Activated CD4-positive, alpha-beta T cell treated with anti-CD3 and anti-CD28 coated beads, Interleukin-2, amount 50 U/mL, for 4 hours (primary cell): ENCODE data around the gene DYNLRB1.

Experiments
- DNase-seq, 2 experiments: peaks; one replicate each; pipeline ENCODE4 v3.0.0-alpha.2; 2020

DYNLRB1 gene

GRCh38 chr20:34559311-34560140 lies 43.3 kb downstream of the DYNLRB1 start:
- no peak for DNase-seq

- DNase-seq: no peak
These were observed 43.9 kb downstream of the DYNLRB1 start for GRCh38 chr20:34560141-34560523.

GRCh38 chr20:34560614-34561013 lies 44.4 kb downstream of the DYNLRB1 start:
- no peak for DNase-seq

GRCh38 chr20:34561661-34562060 lies 45.4 kb downstream of the DYNLRB1 start:
- no peak for DNase-seq

GRCh38 chr20:34562641-34563040 lies 46.4 kb downstream of the DYNLRB1 start:
- no peak for DNase-seq

- no peak for DNase-seq
These were observed 48.6 kb downstream of the DYNLRB1 start for GRCh38 chr20:34564833-34565232.

GRCh38 chr20:34566978-34567891 lies 51.0 kb downstream of the DYNLRB1 start:
- no peak for DNase-seq

GRCh38 chr20:34567892-34568865 lies 52.0 kb downstream of the DYNLRB1 start:
- DNase-seq: no peak

- no peak for DNase-seq
These were observed 53.4 kb downstream of the DYNLRB1 start for GRCh38 chr20:34569598-34569997.

- no peak for DNase-seq
These were observed 54.7 kb downstream of the DYNLRB1 start for GRCh38 chr20:34570859-34571306.

GRCh38 chr20:34571753-34572152 lies 55.5 kb downstream of the DYNLRB1 start:
- DNase-seq: no peak

GRCh38 chr20:34573541-34574300 lies 57.5 kb downstream of the DYNLRB1 start:
- no peak for DNase-seq

- no peak for DNase-seq
These were observed 58.2 kb downstream of the DYNLRB1 start for GRCh38 chr20:34574426-34574825.

- no peak for DNase-seq
These were observed 58.6 kb downstream of the DYNLRB1 start for GRCh38 chr20:34574861-34575260.

- DNase-seq: no peak
These were observed 59.0 kb downstream of the DYNLRB1 start for GRCh38 chr20:34575271-34575670.

GRCh38 chr20:34575756-34576155 lies 59.5 kb downstream of the DYNLRB1 start:
- no peak for DNase-seq

- DNase-seq: no peak
These were observed 60.8 kb downstream of the DYNLRB1 start for GRCh38 chr20:34577061-34577460.

- DNase-seq: no peak
These were observed 61.8 kb downstream of the DYNLRB1 start for GRCh38 chr20:34578025-34578424.

- DNase-seq: no peak
These were observed 62.3 kb downstream of the DYNLRB1 start for GRCh38 chr20:34578521-34578920.

- DNase-seq: no peak
These were observed 63.2 kb downstream of the DYNLRB1 start for GRCh38 chr20:34579191-34579978.
